Muscle of arm (tissue), 12 donors: ENCODE measurements around the gene LYRM2. TPM values are rescaled to one million over a fixed set of nuclear protein-coding genes. Genes with fewer than 3 reads are reported as not detected.
"Not testable (repeated sequence)": the region's sequence is repeated elsewhere in the genome, so short reads cannot be mapped to it uniquely, and the experiment has no call there.

ENCODE experiments used
- DNase-seq: peaks from one replicate; pipeline ENCODE4 v3.0.0-alpha.2; 2013
- polyA plus RNA-seq, 12 donors: library from polyadenylated mRNA; unstranded; fragments of 120-200 nt; gene quantifications; one replicate each; pipeline ENCODE4 v1.2.1, GENCODE V29; 2013; ENCODE audit not compliant: insufficient read length in 12 of 12

LYRM2 gene
- polyA plus RNA-seq, 12 donors, result 25.3 to 54.1 (median 30.1) TPM; not detected in 1

DNA sequence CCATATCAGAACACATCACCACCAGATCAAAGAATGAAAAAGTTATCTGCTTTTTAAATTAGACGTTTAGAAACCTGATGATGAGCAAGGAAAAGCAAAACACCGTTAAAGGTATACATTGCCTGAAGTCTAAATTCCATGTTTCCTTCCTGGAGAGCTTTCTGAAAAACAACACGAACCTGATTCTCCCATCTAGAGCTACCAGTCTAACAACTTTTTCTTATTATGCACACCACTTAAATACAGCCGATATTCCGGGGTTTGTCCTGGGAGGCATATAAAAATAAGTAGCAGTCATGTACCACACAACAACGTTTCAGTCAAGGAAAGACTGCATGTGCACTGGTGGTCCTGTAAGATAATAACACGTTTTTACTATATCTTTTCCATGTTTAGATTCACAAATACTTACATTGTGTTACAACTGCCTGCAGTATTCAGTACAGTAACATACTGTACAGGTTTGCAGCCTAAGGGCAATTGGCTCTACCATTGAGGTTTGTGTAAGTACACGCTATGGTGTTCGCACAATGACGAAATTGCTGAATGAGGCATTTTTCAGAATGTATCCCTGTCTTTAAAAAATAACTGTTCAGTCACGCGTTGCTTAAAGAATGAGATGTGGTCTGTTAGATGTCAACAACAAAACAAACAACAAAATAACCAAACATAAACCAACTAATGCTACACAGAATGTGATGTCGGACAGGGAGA lies 19.1 kb upstream of the LYRM2 start:
- no peak for DNase-seq

DNA sequence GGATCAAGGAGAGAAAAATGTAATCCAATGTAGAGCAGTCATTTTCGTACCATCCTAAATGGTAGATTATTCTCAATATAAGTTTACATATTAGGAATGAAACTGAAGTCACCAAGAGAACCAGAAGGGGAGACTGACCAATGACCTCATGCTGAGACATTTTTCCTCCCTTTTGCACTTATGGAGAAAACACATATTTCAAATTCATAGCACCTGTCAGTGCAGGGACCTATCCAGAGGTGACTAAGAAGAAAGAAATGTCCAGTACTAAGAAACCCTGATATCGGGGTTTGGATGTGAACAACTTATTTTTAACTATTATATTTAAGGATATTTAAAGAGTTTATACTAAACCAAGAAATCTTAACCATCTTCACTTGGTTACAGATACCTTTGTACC lies 16.6 kb upstream of the LYRM2 start:
- no peak for DNase-seq

DNA sequence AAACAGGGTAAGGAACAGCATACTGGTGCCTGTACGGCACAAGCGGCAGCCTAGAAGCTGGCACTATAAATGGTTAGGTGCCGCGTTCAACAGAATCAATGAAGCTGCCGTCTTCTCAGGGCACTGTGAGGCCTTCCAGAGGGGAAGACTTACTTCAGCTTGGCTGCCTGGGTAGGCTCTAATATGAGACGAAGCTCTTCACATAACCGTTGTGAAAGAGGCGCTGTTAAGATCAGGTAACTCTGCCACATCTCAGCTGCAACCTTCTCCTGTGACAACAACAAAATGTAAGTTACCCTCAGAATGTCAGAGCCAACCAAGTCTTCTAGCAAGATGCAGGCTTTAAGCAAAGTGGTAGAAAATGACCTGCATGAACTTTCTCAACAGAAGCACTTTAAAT lies 12.0 kb upstream of the LYRM2 start:
- DNase-seq, result no peak

DNA sequence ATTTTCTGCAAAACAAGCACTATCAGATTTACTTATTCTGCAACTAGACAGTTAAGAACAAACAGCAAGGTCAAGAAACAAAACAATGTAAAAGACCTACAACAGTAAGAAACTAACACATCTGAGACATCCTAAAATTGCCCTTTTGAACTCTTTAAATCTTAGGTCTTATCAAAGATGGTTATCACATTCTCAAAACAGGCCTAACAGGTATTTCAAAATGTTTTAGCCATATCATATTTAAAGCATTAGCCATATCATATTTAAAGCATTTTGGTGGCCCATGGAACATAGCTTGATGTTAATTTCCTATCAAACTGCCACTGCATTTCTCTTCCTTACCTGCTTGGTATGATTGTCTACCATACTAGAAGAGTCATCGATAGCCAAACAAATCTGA lies 11.1 kb upstream of the LYRM2 start:
- no peak for DNase-seq

DNA sequence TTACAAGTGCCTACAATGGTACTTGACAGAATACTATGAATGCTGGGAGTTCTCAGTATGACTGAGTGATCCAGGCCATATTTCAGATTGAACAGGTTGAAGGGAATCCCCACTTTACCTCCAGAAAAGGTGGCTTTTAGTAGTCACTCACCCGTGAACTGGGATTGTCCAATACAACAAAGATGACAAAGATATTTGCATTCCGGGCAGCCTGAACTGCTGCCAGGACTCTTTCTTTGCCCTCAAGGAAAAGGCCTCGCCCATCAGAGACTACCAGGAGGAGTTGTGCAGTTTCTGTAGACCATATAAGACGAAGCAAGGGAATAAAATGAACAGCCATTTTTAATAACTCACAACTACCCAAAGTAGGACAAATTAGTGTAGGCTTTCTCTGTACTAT lies 6.3 kb upstream of the LYRM2 start:
- DNase-seq, result no peak

DNA sequence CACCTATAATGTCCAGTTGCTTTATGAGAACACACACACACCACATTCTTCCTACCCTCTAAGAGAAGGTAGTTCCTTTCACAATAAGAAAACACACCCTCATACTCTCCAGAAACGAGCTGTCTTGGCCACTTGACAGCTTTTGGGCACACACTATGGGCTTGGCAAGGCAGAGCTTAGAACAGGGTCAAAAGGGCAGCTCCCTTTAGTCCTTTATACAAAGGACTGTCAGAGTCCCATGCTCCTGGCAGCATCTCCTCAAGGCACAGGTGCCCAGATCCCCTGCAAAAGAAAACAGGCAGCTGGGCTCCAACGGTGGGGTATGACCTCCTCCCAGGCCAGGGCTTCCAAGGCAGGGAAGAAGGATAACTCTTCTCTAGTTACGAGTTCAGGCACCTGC lies 4.9 kb upstream of the LYRM2 start:
- no peak for DNase-seq

DNA sequence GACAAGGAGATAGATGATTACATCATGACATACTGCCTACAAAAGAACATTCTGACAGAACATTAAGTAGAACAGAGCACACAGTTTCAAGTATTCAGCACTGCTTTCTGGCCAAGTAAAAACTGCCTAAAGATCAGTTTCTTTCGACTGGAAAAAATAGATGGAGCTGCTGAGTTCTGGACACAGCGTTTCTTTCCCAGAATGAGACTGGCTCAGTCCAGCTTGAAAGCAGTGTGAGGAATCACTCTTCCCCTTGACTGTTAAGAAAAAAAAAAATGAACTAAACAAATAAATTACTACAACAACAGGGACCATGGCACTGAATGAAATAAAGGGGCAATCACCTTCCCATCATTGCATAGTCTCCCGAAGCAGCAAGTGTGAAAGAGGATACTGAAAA lies 4.4 kb upstream of the LYRM2 start:
- no peak for DNase-seq

DNA sequence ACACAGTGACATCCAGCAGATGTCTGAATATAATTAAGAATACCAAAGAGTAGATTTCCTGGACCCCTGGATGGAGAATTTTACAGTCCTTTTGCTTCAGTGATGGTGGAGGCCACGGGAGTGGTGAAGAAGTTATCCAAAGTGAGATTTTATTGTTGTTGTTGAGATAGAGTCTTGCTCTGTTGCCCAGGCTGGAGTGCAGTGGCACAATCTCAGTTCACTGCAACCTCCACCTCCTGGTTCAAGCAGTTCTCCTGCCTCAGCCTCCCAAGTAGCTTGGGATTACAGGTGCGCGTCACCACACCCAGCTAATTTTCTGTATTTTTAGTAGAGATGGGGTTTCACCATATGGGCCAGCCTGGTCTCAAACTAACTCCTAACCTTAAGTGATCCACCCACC lies 3.0 kb upstream of the LYRM2 start:
- not testable (repeated sequence) for DNase-seq

DNA sequence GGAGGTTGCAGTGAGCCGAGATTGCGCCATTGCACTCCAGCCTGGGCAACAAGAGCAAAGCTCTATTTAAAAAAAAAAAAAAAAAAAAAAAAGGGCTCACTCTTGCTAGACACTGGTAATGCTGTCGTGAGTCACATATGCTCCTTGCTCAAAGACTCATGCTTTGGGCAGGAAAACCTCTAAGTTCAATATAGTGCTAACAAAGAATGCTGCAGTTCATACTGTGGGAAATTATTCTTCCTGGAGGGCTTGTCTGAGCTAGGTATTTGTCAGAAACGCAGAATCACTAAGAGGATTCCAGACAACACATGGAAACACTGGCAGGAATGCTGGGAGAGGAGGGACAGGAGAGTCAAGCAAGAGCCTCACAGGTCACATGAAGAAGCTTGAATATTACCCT lies 2.3 kb upstream of the LYRM2 start:
- DNase-seq, result no peak

DNA sequence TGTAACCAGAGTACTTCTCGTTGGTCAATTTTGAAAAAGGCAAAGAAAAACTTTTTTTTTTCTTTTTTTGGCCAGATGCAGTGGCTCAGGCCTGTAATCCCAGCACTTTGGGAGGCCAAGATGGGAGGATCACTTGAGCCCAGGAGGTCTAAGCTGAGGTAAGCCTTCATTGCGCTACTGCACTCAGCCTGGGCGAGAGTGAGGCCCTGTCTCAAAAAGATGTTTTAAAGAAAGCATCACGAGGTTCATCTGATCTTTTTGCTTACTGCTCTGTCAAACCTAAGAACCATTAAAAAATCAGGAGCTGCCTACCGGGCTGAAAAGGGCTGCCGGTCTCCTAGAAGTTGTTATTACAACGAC lies 607 bp downstream of the LYRM2 start:
- no peak for DNase-seq

DNA sequence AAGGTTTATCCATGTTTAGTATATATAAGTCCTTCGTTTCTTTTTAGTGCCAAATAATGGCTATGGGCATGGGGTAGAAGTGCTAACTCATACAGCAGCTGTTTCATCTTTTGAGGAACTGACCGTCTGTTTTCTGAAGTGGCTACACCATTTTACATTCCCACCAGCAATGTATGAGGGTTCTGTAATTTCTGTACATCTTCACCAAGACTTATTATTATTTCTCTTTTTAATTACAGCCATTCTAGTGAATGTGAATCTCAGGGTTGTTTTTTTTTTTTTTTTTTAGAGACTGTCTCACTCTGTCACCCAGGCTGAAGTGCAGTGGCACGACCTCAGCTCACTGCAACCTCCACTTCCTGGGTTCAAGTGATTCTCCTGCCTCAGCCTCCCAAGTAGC lies 2.1 kb downstream of the LYRM2 start:
- DNase-seq, result not testable (repeated sequence)

DNA sequence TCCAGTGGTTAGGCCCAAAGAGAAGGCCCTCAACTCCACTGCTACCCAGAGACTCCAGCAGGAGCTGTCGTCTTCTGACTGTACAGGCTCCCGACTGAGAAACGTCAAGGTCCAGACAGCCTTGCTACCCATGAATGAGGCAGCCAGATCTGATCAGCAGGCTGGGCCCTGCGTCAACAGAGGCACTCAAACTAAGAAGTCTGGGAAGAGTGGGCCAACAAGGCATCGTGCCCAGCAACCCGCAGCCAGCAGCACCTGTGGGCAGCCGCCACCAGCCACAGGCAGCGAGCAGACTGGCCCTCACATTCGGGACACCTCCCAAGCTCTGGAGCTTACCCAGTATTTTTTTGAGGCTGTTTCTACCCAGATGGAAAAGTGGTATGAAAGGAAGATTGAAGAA lies 8.1 kb downstream of the LYRM2 start:
- no peak for DNase-seq

DNA sequence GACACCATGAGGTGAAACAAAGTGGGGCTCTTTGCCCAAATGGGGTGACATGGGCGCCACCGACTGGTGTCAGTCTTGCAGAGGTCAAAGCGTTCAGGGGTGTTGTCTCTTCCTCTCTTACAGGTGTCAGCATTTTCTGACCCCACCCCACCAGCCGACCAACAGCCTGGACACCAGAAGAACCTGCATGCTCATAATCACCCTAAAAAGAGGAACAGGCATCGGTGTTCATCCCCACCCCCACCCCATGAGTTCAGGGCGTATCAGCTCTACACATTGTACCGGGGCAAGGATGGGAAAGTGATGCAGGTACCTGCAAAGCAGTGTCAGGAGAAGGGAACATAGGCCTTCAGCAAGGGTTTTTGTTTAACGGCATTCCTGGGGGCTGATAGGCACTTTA lies 14.8 kb downstream of the LYRM2 start:
- DNase-seq, result no peak

DNA sequence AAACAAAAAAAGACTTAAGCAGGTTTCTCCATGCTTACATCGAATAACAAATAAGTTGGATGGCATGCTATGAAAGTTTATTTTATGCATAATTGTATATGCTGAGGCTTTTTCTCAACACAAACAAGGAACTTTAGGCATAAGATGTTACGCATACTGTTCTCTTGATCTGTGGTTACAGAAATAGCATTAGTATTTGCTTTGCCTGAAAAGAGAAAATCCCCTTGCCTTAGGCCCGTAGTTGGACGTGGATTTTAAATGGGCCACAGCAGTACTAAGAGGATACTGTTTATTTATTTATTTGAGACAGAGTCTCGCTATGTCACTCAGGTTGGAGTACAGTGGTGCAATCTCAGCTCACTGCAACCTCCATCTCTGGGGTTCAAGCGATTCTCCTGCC lies 19.0 kb downstream of the LYRM2 start:
- DNase-seq, result no peak

DNA sequence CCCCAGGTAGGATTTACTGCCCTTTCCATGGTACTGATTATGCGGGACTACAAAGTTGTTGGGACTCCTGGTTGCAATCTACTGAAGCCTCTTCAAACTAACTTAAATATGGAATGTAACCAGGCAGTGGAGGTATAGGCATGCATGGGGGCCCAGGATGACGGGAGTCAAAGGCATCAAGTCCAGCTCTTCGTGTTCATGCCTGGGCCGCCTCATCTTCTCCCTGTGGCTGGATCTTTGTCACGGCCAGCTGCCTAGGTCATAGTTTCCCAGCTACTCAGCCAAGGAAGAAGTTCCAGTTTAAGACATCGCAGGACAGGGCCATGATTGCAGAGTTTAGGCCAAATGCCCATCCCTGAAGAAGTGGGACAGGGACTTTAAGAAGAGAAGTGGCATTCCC lies 20.5 kb downstream of the LYRM2 start:
- no peak for DNase-seq

DNA sequence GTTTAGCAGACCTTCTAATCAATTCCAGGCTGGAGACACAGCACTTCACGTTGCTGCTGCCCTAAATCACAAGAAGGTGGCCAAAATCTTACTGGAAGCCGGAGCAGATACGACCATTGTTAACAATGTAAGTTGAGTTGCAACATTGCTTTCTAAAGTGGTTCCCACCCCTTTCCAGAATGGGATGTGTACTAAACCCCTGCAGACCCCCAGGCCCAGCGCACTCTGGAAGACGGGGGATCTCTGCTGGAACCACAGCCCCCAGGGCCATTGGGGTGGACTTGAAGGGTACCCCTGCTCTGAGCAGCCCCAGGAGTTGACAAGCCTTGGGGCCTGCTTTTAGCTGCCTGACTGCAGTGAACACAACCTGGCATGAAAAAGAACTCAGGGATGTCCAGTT lies 22.0 kb downstream of the LYRM2 start:
- no peak for DNase-seq

DNA sequence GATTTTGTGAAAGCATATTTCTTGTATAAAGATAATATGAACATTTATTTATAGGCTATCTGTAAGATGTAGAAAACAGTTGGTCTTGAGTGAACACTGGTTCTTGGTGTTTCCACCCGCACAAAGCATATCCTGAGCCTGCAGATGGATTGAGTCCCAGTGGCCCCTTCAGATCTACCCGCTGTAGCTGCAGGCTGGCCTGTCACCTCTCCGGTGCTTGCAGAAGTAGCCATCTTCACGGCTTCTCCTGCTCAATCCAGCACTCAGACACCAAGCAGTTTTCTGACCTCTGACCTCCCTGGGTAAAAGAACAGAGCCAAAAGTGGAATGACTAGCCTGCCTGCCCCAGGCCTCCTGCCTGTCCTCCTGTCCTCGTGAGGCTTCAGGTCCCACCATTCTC lies 22.7 kb downstream of the LYRM2 start:
- no peak for DNase-seq

DNA sequence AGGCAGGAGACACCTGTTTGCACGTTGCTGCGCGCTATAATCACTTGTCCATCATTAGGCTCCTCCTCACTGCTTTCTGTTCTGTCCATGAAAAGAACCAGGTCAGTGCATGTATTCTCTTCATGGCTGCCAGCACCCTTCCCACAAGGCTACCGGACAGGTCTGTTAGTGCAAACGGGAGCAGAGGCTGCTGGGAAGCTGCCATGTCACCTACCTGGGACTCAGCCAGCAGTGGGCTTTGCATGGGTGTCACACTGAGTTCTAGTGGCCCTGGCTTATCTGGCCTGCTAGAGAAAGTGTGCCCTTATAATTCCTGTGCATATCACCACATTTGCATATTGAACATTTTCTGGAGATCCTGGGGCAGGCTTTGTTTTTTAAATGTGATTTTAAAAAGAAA lies 24.8 kb downstream of the LYRM2 start:
- no peak for DNase-seq

DNA sequence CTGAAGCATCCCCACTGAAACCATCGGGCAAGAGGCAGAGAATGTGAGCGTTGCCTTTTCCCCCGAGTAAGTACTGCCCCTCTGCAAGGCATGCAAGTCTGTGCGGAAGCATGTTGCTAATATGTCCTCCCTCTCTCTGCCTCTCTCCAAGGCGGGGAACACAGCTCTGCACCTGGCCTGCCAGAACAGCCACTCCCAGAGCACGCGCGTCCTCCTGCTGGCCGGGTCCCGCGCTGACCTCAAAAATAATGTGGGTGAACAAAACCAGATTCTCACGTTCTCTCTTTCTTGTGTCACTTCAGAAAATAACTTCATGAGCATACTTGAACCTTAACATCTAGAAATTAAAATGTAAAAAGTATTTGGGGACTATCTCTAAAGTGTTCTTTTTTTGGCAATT lies 26.4 kb downstream of the LYRM2 start:
- no peak for DNase-seq

DNA sequence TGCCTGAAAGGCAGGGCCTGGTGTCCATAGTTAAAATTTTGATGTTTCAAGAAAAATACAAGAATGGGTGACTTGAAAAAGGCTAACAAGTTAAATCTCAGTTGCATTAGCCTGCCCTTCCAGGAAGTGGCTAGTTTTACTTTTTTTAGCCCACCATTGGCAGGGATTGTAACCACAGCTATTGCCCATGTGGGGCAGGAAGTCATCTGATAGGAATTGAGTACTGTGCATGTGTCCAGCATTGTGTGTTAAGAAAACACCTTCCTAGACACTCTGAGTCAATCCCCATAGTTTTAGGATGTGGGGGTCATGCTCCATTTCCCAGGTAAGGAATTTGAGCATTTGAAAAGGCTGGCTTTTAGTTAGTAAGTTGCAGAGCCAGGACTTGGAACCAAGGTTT lies 26.9 kb downstream of the LYRM2 start:
- no peak for DNase-seq

DNA sequence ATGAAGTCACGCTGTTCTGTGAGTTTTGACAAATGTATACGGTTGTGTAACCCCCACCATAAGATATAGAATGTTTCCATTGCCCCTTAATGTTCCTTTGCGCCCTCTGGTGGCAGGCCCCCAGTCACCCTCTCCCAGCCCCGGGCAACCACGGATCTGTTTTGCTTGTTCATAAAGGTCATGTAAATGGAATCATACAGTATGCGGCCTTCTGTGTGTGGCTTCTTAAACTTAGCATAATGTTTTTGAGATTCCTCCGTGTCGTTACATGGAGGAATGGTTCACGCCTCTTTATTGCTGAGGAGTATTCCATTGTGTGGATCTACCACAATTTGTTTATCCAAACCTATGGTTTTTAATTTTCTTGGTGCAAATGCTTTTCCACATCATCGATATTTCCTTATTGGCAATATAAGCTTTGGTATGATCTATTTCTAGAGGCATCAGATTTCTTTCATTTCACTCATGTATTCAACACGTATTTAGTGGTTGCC lies 28.4 kb downstream of the LYRM2 start:
- peak; percentile 7 for DNase-seq

DNA sequence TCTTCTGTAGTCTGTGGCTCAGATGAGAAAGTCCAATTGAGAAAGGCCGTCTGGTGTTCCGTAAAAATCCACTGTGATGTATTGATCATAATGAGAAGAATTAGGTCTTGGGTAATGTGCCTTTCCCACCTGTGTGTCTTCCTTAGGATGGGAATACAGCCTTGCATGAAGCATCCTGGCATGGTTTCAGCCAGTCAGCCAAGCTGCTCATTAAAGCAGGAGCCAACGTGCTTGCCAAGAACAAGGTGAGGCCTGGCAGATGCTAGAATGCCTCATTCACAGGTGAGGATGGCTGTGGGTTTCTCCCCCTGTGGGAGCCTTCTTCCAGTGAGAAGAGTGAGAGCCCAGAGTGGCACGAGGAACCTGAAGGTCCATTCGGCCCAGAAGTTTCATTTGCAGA lies 32.7 kb downstream of the LYRM2 start:
- DNase-seq, result no peak

DNA sequence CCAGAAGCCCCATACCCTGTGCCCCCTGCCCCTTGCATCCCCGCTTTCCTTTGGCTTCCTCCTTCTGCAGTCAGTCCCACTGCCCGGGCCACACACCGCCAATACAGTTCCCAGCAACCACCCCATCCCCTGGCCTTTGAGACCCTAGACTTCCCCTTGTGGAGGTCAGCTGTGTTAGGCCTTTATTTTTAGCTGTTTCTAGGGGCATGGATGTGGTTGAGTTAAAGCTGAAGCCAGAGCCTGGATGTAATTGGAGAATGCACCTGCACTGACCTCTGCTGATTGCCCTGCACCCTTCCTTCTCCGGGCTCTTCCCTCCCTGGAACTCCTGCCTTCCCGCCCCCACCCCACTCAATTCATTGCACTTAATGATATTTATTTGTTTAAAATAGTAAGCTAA lies 33.9 kb downstream of the LYRM2 start:
- DNase-seq, result no peak

DNA sequence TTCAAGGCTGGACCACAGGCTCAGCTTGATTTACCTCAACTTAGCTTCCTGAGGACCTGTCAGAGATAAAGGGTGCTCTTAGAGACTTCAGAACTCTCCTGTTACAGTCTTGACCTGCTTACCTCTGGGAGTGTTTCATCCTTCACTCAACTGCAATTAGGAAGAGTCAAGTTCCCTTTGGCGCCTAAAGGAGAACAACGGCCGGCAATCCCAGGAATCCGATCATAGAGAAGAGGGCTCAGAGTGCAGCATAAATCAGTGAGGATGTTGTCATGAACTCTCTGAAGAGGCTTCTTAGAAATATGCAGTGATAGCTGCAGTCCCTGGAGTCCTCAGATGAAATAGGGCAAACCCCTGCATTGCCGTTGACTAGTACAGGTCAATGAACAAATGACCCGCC lies 36.4 kb downstream of the LYRM2 start:
- no peak for DNase-seq

DNA sequence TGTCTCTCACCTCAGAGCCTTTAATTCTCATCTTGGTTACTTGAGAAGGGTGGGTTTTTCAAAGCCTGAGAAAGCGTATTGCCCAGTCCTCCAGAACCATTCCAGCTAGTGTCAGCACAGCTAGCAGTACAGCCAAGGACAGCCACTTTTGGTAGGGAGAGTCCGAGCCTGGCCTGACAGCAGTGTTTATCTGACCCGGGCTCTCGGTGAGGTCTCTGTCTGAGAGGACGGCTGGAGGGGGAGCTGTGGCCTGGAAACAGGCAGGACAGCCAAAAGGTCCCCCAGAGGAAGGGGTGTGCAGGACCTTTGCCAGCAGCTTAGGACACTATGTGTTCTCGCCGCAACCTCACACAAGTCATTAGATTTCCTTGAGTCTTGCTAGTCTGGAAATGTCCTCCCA lies 38.8 kb downstream of the LYRM2 start:
- no peak for DNase-seq
